Measurements from ENCODE around the gene CCR1.
"Not testable (repeated sequence)": the region's sequence is repeated elsewhere in the genome, so short reads cannot be mapped to it uniquely, and the experiment has no call there.

Gene CCR1

DNA sequence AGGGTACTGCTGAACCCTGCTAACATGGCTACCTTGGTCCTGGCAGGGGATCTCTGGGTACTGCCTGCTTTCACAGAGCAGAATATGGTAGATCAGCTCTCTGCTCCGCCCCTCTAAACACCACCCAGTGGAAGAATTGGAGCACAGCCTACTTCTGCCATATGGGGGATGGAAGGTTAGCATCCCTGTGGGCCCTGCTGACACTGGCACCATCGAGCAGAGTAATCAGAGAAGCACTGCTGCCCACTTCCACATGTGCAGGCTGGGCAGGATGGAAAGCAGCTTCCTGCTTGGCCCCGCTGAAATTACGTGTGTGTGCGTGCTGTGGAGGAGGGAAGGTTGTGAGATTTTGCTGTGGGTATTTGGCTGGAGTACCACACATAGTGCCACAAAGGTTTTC lies 24.8 kb downstream of the CCR1 start:
- Mint-ChIP-seq H3K27ac (no peak overlapping the region), H3K9me3 (peaks cover 4% of the 10 kb centered on the region), H3K4me1 (ENCODE audit: low read depth) (peaks cover 30% of the 10 kb centered on the region), H3K36me3 (ENCODE audit: low read depth) (peaks cover 2% of the 10 kb centered on the region), H3K4me3 (no peak overlapping the region), H3K27me3 (ENCODE audit: low read depth) (peaks cover 26% of the 10 kb centered on the region)

DNA sequence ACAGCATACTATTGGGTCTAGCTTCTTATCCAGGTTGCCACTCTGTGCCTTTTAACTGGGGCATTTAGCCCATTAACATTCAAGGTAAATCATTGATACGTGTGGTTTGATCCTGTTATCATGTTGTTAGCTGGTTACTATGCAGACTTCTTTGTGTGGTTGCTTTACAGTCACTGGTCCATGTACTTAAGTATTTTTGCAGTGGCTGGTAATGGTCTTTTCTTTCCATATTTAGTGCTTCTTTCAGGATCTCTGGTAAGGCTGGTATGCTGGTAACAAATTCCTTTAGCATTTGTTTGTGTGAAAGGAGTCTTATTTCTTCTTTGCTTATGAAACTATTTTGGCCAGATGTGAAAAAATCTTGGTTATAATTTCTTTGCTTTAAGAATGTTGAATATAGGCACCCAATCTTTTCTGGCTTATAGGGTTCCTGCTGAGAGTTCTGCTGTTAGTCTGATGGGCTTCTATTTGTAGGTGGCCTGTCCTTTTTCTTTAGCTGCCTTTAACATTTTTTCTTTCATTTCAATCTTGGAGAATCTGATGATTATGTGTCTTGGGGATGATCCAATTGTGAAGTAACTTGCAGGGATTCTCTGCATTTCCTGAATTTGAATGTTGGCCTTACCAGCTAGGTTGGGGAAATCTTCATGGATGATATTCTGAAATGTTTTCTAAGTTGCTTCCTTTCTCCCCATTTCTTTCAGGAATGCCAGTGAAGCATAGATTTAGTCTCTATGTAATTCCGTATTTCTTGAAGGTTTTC lies 39.3 kb downstream of the CCR1 start:
- Mint-ChIP-seq H3K4me1 (ENCODE audit: low read depth) (no peaks in the 10 kb centered on the region), H3K36me3 (ENCODE audit: low read depth) (peaks cover 10% of the 10 kb centered on the region), H3K27ac (no peak overlapping the region), H3K27me3 (ENCODE audit: low read depth) (peaks cover 64% of the 10 kb centered on the region), H3K9me3 (peaks cover 46% of the 10 kb centered on the region), H3K4me3 (no peak overlapping the region)

DNA sequence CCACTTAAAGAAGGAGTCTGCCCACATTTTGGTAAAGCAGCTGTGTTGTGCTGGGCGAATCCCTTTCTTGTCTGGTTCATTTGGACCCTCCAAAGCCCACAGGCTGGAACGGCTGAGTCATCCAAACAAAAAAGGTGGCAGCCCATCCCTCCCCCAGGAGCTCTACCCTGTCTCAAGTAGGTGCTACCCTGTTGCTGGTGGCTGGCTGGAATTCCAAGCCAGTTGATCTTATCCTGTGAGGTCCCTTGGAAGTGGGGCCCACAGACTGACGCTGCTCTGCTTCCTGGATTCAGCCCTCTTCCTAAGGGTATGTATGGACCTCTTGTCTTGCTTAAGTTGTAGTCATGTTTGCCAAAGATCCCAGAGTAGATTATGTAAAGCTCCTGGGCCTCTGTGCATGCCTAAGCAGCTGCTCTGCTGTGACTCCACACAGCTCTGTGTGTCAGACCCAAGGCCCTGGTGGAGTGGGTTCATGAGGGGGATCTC lies 44.5 kb downstream of the CCR1 start:
- no peak overlapping the region for H3K4me3 Mint-ChIP-seq
- peaks cover 65% of the 10 kb centered on the region for H3K27me3 Mint-ChIP-seq (ENCODE audit: low read depth)
- peaks cover 31% of the 10 kb centered on the region for H3K9me3 Mint-ChIP-seq
- no peak overlapping the region for H3K27ac Mint-ChIP-seq
- H3K36me3 Mint-ChIP-seq (ENCODE audit: low read depth), result peaks cover 16% of the 10 kb centered on the region
- peaks cover 8% of the 10 kb centered on the region for H3K4me1 Mint-ChIP-seq (ENCODE audit: low read depth)

DNA sequence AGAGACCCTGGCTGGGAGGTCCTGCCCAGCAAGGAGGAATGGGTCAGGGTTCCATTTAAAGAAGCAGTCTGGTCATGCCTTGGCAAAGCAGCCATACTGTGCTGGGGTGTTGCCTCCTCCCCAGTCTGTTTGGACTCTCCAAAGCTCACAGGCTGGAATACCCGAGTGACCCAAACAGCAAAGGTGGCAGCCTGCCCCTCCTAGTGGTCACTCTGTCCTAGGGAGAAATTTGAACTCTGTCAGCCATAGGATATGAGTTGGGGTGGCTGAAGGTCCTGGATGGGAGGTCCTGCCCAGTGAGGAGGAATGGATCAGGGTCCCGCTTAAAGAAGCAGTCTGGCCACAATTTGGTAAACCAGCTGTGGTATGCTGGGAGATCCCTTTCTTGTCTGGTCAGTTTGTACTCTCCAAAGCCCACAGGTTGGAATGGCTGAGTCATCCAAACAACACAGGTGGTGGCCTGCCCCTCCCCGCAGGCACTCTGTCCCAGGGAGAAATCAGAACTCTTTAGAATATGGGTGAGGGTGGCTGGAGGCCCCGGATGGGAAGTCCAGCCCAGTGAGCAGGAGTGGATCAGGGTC lies 45.0 kb downstream of the CCR1 start:
- H3K4me3 Mint-ChIP-seq, result no peak overlapping the region
- peaks cover 14% of the 10 kb centered on the region for H3K36me3 Mint-ChIP-seq (ENCODE audit: low read depth)
- H3K27ac Mint-ChIP-seq, result no peak overlapping the region
- H3K9me3 Mint-ChIP-seq, result peaks cover 32% of the 10 kb centered on the region
- peaks cover 65% of the 10 kb centered on the region for H3K27me3 Mint-ChIP-seq (ENCODE audit: low read depth)
- H3K4me1 Mint-ChIP-seq (ENCODE audit: low read depth), result peaks cover 8% of the 10 kb centered on the region

DNA sequence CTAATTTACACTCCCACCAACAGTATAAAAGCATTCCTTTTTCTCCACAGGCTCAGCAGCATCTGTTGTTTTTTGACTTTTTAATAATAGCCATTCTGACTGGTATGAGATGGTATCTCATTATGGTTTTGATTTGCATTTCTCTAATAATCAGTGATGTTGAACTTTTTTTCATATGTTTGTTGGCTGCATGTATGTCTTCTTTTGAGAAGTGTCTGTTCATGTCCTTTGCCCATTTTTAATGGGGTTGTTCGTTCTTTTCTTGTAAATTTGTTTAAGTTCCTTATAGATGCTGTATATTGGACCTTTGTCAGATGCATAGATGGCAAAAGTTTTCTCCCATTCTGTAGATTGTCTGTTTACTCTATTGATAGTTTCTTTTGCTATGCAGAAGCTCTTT lies 50.4 kb downstream of the CCR1 start:
- not testable (repeated sequence) for H3K4me3 Mint-ChIP-seq

DNA sequence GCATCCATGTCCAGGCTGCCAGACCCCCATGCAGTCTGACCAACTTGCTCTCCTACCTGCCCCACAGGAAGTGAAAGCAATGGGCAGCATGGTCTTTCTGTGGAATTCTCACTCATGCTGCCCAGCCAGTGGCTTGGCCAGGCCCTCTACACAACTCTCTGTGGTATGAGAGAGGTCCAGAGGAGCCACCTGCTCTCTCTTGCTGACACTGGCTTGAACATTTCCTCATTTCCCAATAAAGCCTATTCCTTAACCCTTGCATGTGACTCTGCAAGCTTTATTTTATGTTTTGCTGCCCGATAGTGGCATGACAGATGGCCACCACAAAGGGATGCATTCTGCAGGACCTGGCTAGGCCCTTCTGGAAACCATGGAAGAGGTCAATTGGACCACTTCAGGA lies 53.8 kb downstream of the CCR1 start:
- H3K9me3 Mint-ChIP-seq, result peaks cover 18% of the 10 kb centered on the region
- peaks cover 8% of the 10 kb centered on the region for H3K36me3 Mint-ChIP-seq (ENCODE audit: low read depth)
- H3K4me1 Mint-ChIP-seq (ENCODE audit: low read depth), result peaks cover 8% of the 10 kb centered on the region
- peaks cover 26% of the 10 kb centered on the region for H3K27me3 Mint-ChIP-seq (ENCODE audit: low read depth)
- no peak overlapping the region for H3K27ac Mint-ChIP-seq
- no peak overlapping the region for H3K4me3 Mint-ChIP-seq

More for the DNA sequence above, 50.4 kb downstream of the CCR1 start:
- Mint-ChIP-seq H3K27me3 (ENCODE audit: low read depth) (peaks cover 57% of the 10 kb centered on the region), H3K9me3 (peaks cover 18% of the 10 kb centered on the region), H3K36me3 (ENCODE audit: low read depth) (peaks cover 14% of the 10 kb centered on the region), H3K4me1 (ENCODE audit: low read depth) (peaks cover 16% of the 10 kb centered on the region)
- not testable (repeated sequence) for H3K27ac Mint-ChIP-seq
